ENCODE results near the gene TMEM215.

Gene TMEM215, protein sequence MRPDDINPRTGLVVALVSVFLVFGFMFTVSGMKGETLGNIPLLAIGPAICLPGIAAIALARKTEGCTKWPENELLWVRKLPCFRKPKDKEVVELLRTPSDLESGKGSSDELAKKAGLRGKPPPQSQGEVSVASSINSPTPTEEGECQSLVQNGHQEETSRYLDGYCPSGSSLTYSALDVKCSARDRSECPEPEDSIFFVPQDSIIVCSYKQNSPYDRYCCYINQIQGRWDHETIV

DNA sequence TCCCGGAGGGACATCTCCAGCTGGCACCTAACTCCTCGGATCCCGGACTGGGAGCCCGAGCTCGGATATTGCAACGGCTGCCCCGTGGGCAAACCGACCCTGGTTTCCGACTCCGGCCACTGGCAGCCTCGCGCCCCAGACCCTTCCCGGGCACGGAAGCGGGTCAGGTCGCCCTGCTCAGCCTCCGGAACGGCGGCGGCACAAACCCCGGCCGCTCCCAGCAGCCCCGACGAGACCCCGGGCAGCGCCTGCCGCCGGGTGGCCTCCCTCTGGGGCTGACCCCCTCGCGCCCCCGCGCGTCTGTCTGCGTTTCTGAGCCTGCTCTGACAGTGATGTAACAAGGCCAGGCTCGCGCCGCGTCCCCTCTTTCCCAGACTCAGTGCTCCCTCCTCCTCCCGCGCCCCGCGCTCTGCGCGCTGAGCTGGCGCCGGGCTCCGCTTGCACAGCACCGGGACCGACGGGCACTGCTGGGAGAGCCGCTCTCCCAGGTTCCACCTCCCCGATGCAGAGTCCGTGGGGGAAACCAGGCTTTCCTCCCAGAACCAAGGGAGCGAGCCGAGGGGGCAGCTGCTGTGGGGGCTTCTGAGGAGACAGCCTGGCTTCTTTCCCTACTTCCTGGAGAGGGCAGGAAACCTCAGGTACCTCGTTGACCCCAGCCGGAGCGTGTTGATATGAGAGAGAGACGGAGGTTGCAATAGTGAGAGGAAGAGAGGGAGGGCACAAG lies at the start of gene TMEM215:
Gene TMEM215, plus strand, starts transcription at position 373 of the 724 bp plus-strand sequence. CDS start 644 bp downstream, outside the sequence.
- no peaks in the 10 kb centered on the region; the same call in 1 of the 2 replicates for H3K9me3 ChIP-seq
- no peak within 1 kb of the TSS for H3K4me3 ChIP-seq
- H3K27me3 ChIP-seq (ENCODE audit: low read depth), result peaks cover 59% of the 10 kb centered on the region
- in situ Hi-C loops (cut with MboI; ENCODE audit: low sequenced_read_pairs), result no loop called here
- DNase-seq (ENCODE audit: low spot score in 2 of 2), result no peak
- no peaks in the 10 kb centered on the region for H3K36me3 ChIP-seq (replicated peaks)
- H3K4me1 ChIP-seq, result no peaks in the 10 kb centered on the region

DNA sequence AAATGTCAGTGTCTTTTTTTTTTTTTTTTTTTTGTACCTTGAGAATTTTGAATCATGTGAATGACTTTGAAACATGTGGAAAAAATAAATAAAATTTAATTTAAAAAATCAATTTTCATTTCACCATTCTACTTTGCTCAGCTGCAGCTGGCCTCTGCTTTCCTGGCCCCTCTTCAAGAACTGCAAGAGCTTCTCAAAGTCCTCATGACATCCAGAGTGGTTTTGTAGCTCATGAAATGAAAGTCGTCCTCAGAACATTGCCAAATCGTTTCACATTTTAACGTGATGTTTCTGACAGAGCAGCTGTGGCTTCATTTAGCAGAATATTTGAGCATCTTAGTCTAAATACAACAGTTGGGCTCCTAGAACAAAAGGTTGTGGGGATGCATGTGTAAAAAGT lies 47.9 kb upstream of the TMEM215 start:
- Histone ChIP-seq H3K4me1 (no peaks in the 10 kb centered on the region), H3K36me3 (replicated peaks) (no peaks in the 10 kb centered on the region), H3K4me3 (no peak overlapping the region), H3K27me3 (ENCODE audit: low read depth) (no peaks in the 10 kb centered on the region), H3K9me3 (no peaks in the 10 kb centered on the region)
- in situ Hi-C loops (cut with MboI; ENCODE audit: low sequenced_read_pairs), result no loop called here
- no peak for DNase-seq (ENCODE audit: low spot score in 2 of 2)

DNA sequence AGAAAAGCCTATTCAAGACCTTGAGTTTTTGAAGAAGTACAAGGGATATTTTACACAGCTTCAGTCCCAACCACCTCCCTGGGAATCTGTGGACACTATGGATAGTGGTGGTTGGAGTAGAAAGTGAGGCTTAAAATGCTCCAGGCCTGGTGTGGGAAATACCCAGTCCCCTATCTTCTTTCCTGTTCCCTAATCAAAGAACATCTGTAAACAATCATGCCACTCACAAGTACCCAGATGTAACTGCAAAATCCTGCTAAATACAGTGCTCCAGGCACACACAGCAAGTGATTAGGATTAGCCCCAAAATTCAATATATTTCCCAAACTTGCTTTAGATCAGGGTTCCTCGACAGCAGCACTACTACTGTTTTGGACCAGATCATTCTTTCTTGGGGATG lies 46.0 kb upstream of the TMEM215 start:
- Histone ChIP-seq H3K4me1 (no peaks in the 10 kb centered on the region), H3K36me3 (replicated peaks) (no peaks in the 10 kb centered on the region), H3K4me3 (no peak overlapping the region), H3K9me3 (no peaks in the 10 kb centered on the region), H3K27me3 (ENCODE audit: low read depth) (no peaks in the 10 kb centered on the region)
- DNase-seq (ENCODE audit: low spot score in 2 of 2), result no peak
- in situ Hi-C loops (cut with MboI; ENCODE audit: low sequenced_read_pairs), result no loop called here

DNA sequence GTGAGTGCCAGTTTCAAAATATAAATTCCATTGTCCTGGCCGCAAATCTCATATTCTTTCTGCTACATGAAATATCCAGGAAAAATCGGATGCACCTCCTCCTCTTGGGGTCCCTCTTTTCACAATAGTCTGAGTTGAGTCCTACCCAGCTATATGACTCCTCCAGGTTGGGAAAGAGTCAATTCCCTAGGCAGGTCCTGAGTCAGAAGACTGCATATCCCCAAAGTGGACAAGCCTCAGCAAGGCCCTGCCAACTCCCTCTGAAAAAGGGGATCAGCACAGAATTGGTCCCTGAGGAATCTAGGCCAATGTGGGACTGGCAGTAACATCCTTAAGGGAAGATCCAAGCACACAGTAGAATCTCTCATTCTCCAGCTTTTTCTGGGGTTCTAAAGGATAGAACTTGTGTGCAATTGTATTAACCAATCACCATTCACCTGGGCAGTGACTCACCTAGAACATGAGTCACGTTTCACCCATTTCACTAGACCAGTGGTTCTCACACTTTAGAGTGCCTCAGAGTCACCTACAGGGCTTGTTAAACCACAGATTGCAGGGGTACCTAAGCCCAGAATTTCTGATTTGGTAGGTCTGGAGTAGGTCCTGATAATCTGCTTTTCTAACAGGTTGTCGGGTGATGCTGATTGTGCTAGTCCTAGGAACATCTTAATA lies 44.7 kb upstream of the TMEM215 start:
- H3K36me3 ChIP-seq (replicated peaks), result no peaks in the 10 kb centered on the region
- H3K4me1 ChIP-seq, result no peaks in the 10 kb centered on the region
- H3K4me3 ChIP-seq, result no peak overlapping the region
- no peaks in the 10 kb centered on the region for H3K9me3 ChIP-seq
- in situ Hi-C loops (cut with MboI; ENCODE audit: low sequenced_read_pairs), result no loop called here
- no peaks in the 10 kb centered on the region for H3K27me3 ChIP-seq (ENCODE audit: low read depth)
- no peak for DNase-seq (ENCODE audit: low spot score in 2 of 2)

DNA sequence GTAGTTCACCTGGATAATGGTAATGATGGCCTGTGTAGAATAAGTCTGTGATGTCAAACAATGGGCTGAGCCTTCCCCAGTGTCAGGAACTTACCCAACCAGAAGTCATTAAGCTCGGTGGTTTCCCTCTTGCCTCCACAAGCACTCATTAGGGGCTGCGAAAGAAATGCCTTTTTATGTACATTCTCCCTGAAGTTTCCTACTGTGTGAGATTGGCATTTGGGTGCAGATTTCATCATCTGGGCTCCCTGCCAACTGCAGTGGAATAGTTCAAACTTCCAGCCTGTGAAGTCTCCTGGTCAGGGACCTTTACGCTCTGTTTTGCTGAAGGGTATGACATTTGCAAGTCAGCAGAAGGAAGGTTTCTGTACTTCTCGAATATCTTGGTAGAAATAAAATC lies 41.6 kb upstream of the TMEM215 start:
- Histone ChIP-seq H3K27me3 (ENCODE audit: low read depth) (peaks cover 7% of the 10 kb centered on the region; the same call in 1 of the 2 replicates), H3K36me3 (replicated peaks) (no peaks in the 10 kb centered on the region), H3K4me3 (no peak overlapping the region), H3K9me3 (no peaks in the 10 kb centered on the region), H3K4me1 (no peaks in the 10 kb centered on the region)
- in situ Hi-C loops (cut with MboI; ENCODE audit: low sequenced_read_pairs), result no loop called here
- DNase-seq (ENCODE audit: low spot score in 2 of 2), result peak in 1 of 2 experiments; percentile 9

DNA sequence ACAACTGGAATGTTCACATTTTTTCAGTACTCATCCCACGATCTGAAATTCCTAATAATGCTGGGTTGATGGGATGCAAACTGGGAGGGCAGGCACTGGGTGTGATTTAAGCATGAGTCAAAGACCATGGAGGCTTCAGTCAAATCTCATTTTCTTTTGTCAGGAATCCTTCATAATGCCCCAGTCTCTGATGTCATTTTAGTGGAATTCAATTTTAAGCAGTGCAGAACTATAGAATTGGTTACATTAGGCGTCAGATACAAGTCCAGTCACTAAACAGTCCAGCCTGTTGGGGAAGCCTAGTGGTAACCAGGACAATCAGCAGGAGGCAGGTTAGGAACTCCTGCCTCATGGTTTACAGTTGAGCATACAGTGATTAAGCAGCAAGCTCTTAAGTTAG lies 41.0 kb upstream of the TMEM215 start:
- peaks cover 9% of the 10 kb centered on the region; the same call in 1 of the 2 replicates for H3K27me3 ChIP-seq (ENCODE audit: low read depth)
- DNase-seq (ENCODE audit: low spot score in 2 of 2), result no peak
- no peaks in the 10 kb centered on the region for H3K9me3 ChIP-seq
- no peak overlapping the region for H3K4me3 ChIP-seq
- H3K4me1 ChIP-seq, result no peaks in the 10 kb centered on the region
- in situ Hi-C loops (cut with MboI; ENCODE audit: low sequenced_read_pairs), result no loop called here
- H3K36me3 ChIP-seq (replicated peaks), result no peaks in the 10 kb centered on the region

DNA sequence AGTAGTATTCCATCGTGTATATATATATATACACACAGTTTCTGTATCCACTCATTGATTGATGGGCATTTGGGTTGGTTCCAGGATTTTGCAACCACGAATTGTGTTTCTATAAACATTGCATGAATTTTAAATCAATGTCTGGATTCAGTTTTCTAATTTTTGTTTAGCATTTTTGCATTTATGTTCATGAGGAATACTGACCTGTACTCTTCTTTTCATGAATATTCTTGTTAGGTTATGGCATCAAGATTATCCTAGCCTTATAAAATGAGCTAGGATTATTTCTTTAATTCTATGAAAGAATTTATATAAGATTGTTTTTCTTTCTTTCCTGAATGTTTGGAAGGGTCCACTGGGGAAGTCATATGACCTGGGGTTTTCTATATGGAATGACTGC lies 35.3 kb upstream of the TMEM215 start:
- peaks cover 13% of the 10 kb centered on the region; the same call in 1 of the 2 replicates for H3K27me3 ChIP-seq (ENCODE audit: low read depth)
- in situ Hi-C loops (cut with MboI; ENCODE audit: low sequenced_read_pairs), result no loop called here
- H3K9me3 ChIP-seq, result no peaks in the 10 kb centered on the region; the same call in 1 of the 2 replicates

DNA sequence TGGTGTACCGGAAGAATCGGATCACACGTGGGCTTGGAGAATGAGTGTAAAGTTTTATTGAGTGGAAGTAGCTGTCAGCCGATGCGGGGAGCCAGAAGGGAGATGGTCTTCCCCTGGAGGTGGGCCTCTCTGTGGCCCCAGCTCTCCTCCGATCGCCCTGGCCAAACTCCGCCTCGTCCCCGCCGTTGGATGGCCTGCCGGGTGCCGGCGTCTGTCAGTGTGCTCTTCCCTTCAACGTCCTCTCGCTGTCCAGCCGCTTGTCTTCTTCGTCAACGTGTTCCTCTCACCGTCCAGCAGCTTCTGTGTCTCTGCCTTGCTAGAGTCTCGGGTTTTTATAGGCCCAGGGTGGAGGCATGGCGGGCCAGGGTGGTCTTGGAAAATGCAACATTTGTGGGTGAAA lies 27.6 kb upstream of the TMEM215 start:
- in situ Hi-C loops (cut with MboI; ENCODE audit: low sequenced_read_pairs), result no loop called here
- H3K4me1 ChIP-seq, result no peaks in the 10 kb centered on the region
- no peaks in the 10 kb centered on the region for H3K36me3 ChIP-seq (replicated peaks)
- DNase-seq (ENCODE audit: low spot score in 2 of 2), result no peak
- H3K4me3 ChIP-seq, result no peak overlapping the region
- H3K9me3 ChIP-seq, result no peaks in the 10 kb centered on the region; the same call in 1 of the 2 replicates
- no peaks in the 10 kb centered on the region for H3K27me3 ChIP-seq (ENCODE audit: low read depth)

More for the DNA sequence above, 35.3 kb upstream of the TMEM215 start:
- Histone ChIP-seq H3K4me3 (no peak overlapping the region), H3K4me1 (no peaks in the 10 kb centered on the region), H3K36me3 (replicated peaks) (no peaks in the 10 kb centered on the region)
- no peak for DNase-seq (ENCODE audit: low spot score in 2 of 2)

DNA sequence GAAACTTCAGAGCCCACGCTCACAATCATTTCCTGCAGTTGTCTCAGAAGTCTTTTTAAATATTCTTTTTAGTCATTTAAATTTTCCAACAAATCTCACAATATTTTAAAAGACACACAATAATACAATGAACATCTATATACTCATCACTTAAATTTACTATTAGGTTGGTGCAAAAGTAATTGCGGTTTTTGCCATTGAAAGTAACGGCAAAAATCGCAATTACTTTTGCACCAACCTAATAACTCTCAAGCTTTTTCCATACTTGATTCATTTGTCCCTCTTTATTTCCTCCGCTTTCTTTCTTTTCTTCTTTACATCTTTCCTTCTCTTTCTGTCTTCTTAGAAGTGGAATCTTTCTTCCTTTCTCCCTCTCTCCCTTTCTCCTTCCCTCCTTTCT lies 19.2 kb upstream of the TMEM215 start:
- in situ Hi-C loops (cut with MboI; ENCODE audit: low sequenced_read_pairs), result no loop called here
- Histone ChIP-seq H3K36me3 (replicated peaks) (no peaks in the 10 kb centered on the region), H3K4me3 (no peak overlapping the region), H3K9me3 (no peaks in the 10 kb centered on the region), H3K27me3 (ENCODE audit: low read depth) (no peaks in the 10 kb centered on the region; the same call in none of the 2 replicates), H3K4me1 (no peaks in the 10 kb centered on the region)
- no peak for DNase-seq (ENCODE audit: low spot score in 2 of 2)

DNA sequence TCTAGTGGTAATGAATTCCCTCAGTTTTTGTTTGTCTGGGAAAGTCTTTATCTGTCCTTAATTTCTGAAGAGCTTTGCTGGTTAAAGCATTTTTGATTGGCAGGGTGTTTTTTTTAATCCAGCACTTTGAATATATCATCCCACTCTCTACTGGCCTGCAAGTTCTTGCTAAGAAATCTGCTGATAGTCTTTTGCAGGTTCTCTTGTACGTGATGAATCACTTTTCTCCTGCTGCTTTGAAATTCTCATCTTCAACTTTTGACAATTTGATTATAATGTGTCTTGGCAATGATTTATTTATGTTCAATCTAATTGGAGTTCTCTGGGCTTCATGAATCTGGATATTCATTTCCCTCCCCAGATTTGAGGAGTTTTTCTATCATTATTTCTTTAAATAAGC lies 8.1 kb upstream of the TMEM215 start:
- Histone ChIP-seq H3K36me3 (replicated peaks) (no peaks in the 10 kb centered on the region), H3K27me3 (ENCODE audit: low read depth) (peaks cover 9% of the 10 kb centered on the region; the same call in 1 of the 2 replicates), H3K9me3 (peaks cover 4% of the 10 kb centered on the region; the same call in 1 of the 2 replicates), H3K4me1 (0 out of 2 replicates have a peak, but pooled peaks cover 2% of the 10 kb centered on the region), H3K4me3 (no peak overlapping the region)
- DNase-seq (ENCODE audit: low spot score in 2 of 2), result no peak
- in situ Hi-C loops (cut with MboI; ENCODE audit: low sequenced_read_pairs), result no loop called here

DNA sequence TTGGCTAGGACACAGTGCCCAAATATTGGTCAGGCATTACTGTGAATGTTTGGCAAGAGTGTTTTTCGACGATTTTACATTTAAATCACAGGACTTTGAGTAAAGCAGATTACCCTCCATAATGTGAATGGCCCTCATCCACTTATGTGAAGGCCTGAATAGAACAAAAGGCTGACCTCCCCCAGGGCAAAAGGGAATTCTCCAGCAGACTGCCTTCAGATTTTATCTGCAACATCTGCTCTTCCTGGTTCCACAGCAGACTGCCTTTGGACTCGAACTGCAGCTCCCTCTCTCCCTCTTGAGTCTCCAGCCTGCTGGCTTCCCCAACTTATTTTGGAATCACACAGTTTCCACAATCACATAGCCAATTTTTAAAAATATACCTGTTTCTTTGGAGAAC lies 7.1 kb upstream of the TMEM215 start:
- no peaks in the 10 kb centered on the region for H3K36me3 ChIP-seq (replicated peaks)
- in situ Hi-C loops (cut with MboI; ENCODE audit: low sequenced_read_pairs), result no loop called here
- 0 out of 2 replicates have a peak, but pooled peaks cover 2% of the 10 kb centered on the region for H3K4me1 ChIP-seq
- no peak overlapping the region for H3K4me3 ChIP-seq
- peaks cover 4% of the 10 kb centered on the region; the same call in 1 of the 2 replicates for H3K9me3 ChIP-seq
- H3K27me3 ChIP-seq (ENCODE audit: low read depth), result peaks cover 14% of the 10 kb centered on the region
- DNase-seq (ENCODE audit: low spot score in 2 of 2), result peak; percentile 81 to 83

DNA sequence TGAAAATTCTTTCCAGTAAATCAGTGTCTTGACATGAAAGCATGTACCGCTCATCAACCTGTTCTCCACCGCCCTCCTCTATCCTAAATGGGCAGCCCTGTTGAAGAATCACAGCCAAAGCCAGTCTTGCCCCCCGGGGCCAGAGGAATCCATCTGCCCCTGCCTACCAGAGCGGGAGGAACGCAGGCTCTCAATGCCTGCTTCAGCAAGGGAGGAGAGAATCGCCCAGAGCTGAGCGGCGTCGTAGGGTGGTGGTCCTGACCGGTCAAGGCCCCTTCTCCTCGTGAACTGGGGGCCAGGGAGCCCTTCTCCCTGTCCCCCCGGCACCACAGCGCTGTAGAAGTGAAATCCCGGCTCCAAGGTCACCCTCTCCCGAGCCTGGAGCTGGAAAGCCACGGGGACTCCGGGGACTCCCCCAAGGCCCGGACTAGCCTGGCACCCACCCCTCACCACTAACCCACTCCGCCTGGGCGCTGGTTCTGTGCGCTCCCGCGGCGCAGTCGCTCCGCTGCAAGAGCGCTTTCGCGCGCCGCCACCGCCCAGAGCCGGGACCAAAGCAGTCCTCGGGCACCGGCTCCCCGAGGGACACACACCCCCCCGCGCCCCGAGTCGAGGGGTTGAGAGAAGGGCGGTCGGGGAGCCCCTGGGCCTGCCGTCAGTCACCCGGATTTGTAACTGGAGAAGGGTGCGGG lies 718 bp upstream of the TMEM215 start:
- in situ Hi-C loops (cut with MboI; ENCODE audit: low sequenced_read_pairs), result no loop called here
- DNase-seq (ENCODE audit: low spot score in 2 of 2), result no peak
- no peaks in the 10 kb centered on the region for H3K36me3 ChIP-seq (replicated peaks)
- no peaks in the 10 kb centered on the region for H3K4me1 ChIP-seq
- no peaks in the 10 kb centered on the region; the same call in 1 of the 2 replicates for H3K9me3 ChIP-seq
- H3K27me3 ChIP-seq (ENCODE audit: low read depth), result peaks cover 52% of the 10 kb centered on the region
- no peak overlapping the region for H3K4me3 ChIP-seq

DNA sequence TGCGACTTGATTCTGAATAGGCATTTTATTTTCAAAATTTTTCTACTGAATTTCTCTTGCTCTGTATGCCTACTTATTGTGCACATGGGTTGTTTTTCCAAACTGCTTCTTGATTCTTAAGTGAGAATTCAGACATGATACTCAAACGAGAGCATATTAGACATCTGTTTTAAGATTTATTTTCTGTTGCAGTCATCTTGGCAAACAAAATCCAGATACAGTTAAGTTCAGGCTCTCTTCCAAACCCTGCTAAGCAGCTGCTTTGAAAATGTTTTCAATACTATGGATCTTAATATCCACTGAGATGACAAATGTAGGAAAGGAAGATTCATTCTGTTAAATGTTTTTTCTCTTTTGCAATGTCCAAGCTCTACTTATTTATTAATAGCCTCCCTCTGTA lies 4.5 kb downstream of the TMEM215 start:
- in situ Hi-C loops (cut with MboI; ENCODE audit: low sequenced_read_pairs), result no loop called here
- H3K9me3 ChIP-seq, result no peaks in the 10 kb centered on the region
- no peaks in the 10 kb centered on the region for H3K36me3 ChIP-seq (replicated peaks)
- DNase-seq (ENCODE audit: low spot score in 2 of 2), result no peak
- H3K27me3 ChIP-seq (ENCODE audit: low read depth), result peaks cover 34% of the 10 kb centered on the region
- H3K4me1 ChIP-seq, result no peaks in the 10 kb centered on the region
- H3K4me3 ChIP-seq, result no peak overlapping the region

Data from HAP-1 (cell line).